ENCODE data around the gene ZMYM1.
"Not testable (repeated sequence)": the region's sequence is repeated elsewhere in the genome, so short reads cannot be mapped to it uniquely, and the experiment has no call there.

ZMYM1 gene

GRCh38 chr1:35054282-35054681, 24.9 kb upstream of the ZMYM1 start:
- not testable (repeated sequence) for H3K27ac Mint-ChIP-seq; H3K4me3 Mint-ChIP-seq; H3K4me1 Mint-ChIP-seq (ENCODE audit: low read depth)

GRCh38 chr1:35058321-35058720, 20.9 kb upstream of the ZMYM1 start:
- not testable (repeated sequence) for H3K27ac Mint-ChIP-seq; H3K9me3 Mint-ChIP-seq; H3K4me3 Mint-ChIP-seq; H3K4me1 Mint-ChIP-seq (ENCODE audit: low read depth); H3K36me3 Mint-ChIP-seq (ENCODE audit: low read depth)
- peaks cover 12% of the 10 kb centered on the region for H3K27me3 Mint-ChIP-seq

More at GRCh38 chr1:35054282-35054681, 24.9 kb upstream of the ZMYM1 start:
- not testable (repeated sequence) for H3K9me3 Mint-ChIP-seq; H3K36me3 Mint-ChIP-seq (ENCODE audit: low read depth)
- H3K27me3 Mint-ChIP-seq = peaks cover 12% of the 10 kb centered on the region

GRCh38 chr1:35058988-35059387, 20.2 kb upstream of the ZMYM1 start:
- Mint-ChIP-seq H3K36me3 (ENCODE audit: low read depth) (no peaks in the 10 kb centered on the region), H3K27ac (no peak overlapping the region), H3K27me3 (peaks cover 17% of the 10 kb centered on the region), H3K4me1 (ENCODE audit: low read depth) (no peaks in the 10 kb centered on the region), H3K9me3 (no peaks in the 10 kb centered on the region), H3K4me3 (no peak overlapping the region)

- Mint-ChIP-seq H3K27ac (no peak overlapping the region), H3K36me3 (ENCODE audit: low read depth) (no peaks in the 10 kb centered on the region), H3K4me3 (no peak overlapping the region), H3K9me3 (no peaks in the 10 kb centered on the region), H3K27me3 (peaks cover 13% of the 10 kb centered on the region), H3K4me1 (ENCODE audit: low read depth) (no peaks in the 10 kb centered on the region)
Observed at GRCh38 chr1:35062518-35063196, 16.5 kb upstream of the ZMYM1 start.

GRCh38 chr1:35064265-35064664, 14.9 kb upstream of the ZMYM1 start:
- Mint-ChIP-seq H3K4me1 (ENCODE audit: low read depth) (no peaks in the 10 kb centered on the region), H3K27ac (no peak overlapping the region), H3K4me3 (no peak overlapping the region), H3K36me3 (ENCODE audit: low read depth) (no peaks in the 10 kb centered on the region), H3K27me3 (peaks cover 5% of the 10 kb centered on the region), H3K9me3 (no peaks in the 10 kb centered on the region)

- H3K27ac Mint-ChIP-seq = no peak overlapping the region
- no peak overlapping the region for H3K4me3 Mint-ChIP-seq
- no peaks in the 10 kb centered on the region for H3K9me3 Mint-ChIP-seq
- H3K27me3 Mint-ChIP-seq = peaks cover 8% of the 10 kb centered on the region
- no peaks in the 10 kb centered on the region for H3K36me3 Mint-ChIP-seq (ENCODE audit: low read depth)
- no peaks in the 10 kb centered on the region for H3K4me1 Mint-ChIP-seq (ENCODE audit: low read depth)
Observed at GRCh38 chr1:35069746-35070145, 9.4 kb upstream of the ZMYM1 start.

GRCh38 chr1:35073265-35073811, 5.8 kb upstream of the ZMYM1 start:
- H3K4me3 Mint-ChIP-seq = no peak overlapping the region
- no peak overlapping the region for H3K27ac Mint-ChIP-seq
- no peaks in the 10 kb centered on the region for H3K36me3 Mint-ChIP-seq (ENCODE audit: low read depth)
- H3K9me3 Mint-ChIP-seq = no peaks in the 10 kb centered on the region
- H3K27me3 Mint-ChIP-seq = peaks cover 11% of the 10 kb centered on the region
- peaks cover 4% of the 10 kb centered on the region for H3K4me1 Mint-ChIP-seq (ENCODE audit: low read depth)

GRCh38 chr1:35076426-35076825, 2.8 kb upstream of the ZMYM1 start:
- not testable (repeated sequence) for H3K27ac Mint-ChIP-seq; H3K36me3 Mint-ChIP-seq (ENCODE audit: low read depth); H3K9me3 Mint-ChIP-seq; H3K4me3 Mint-ChIP-seq
- peaks cover 29% of the 10 kb centered on the region for H3K4me1 Mint-ChIP-seq (ENCODE audit: low read depth)
- H3K27me3 Mint-ChIP-seq = peaks cover 11% of the 10 kb centered on the region

- Mint-ChIP-seq H3K4me1 (ENCODE audit: low read depth) (peaks cover 42% of the 10 kb centered on the region), H3K27me3 (no peaks in the 10 kb centered on the region), H3K36me3 (ENCODE audit: low read depth) (peaks cover 6% of the 10 kb centered on the region), H3K4me3 (peak overlapping the region; percentile 95), H3K27ac (peak overlapping the region; percentile 97), H3K9me3 (no peaks in the 10 kb centered on the region)
Observed at GRCh38 chr1:35080171-35080854, 1.1 kb downstream of the ZMYM1 start.

GRCh38 chr1:35085421-35085820, 6.2 kb downstream of the ZMYM1 start:
- H3K27ac Mint-ChIP-seq = no peak overlapping the region
- H3K36me3 Mint-ChIP-seq (ENCODE audit: low read depth) = peaks cover 6% of the 10 kb centered on the region
- H3K27me3 Mint-ChIP-seq = no peaks in the 10 kb centered on the region
- H3K4me1 Mint-ChIP-seq (ENCODE audit: low read depth) = peaks cover 28% of the 10 kb centered on the region
- no peaks in the 10 kb centered on the region for H3K9me3 Mint-ChIP-seq
- no peak overlapping the region for H3K4me3 Mint-ChIP-seq

- Mint-ChIP-seq H3K4me1 (ENCODE audit: low read depth) (peaks cover 5% of the 10 kb centered on the region), H3K36me3 (ENCODE audit: low read depth) (peaks cover 33% of the 10 kb centered on the region), H3K9me3 (no peaks in the 10 kb centered on the region), H3K27me3 (no peaks in the 10 kb centered on the region), H3K27ac (no peak overlapping the region), H3K4me3 (no peak overlapping the region)
Observed at GRCh38 chr1:35097224-35097623, 18.0 kb downstream of the ZMYM1 start.

- no peaks in the 10 kb centered on the region for H3K9me3 Mint-ChIP-seq
- peaks cover 7% of the 10 kb centered on the region for H3K4me1 Mint-ChIP-seq (ENCODE audit: low read depth)
- H3K27ac Mint-ChIP-seq = no peak overlapping the region
- no peak overlapping the region for H3K4me3 Mint-ChIP-seq
- no peaks in the 10 kb centered on the region for H3K27me3 Mint-ChIP-seq
- peaks cover 9% of the 10 kb centered on the region for H3K36me3 Mint-ChIP-seq (ENCODE audit: low read depth)
Observed at GRCh38 chr1:35111106-35111505, 31.9 kb downstream of the ZMYM1 start.

- Mint-ChIP-seq H3K4me3 (no peak overlapping the region), H3K4me1 (ENCODE audit: low read depth) (peaks cover 7% of the 10 kb centered on the region), H3K27me3 (no peaks in the 10 kb centered on the region), H3K9me3 (no peaks in the 10 kb centered on the region), H3K27ac (no peak overlapping the region), H3K36me3 (ENCODE audit: low read depth) (peaks cover 9% of the 10 kb centered on the region)
Observed at GRCh38 chr1:35112668-35113067, 33.5 kb downstream of the ZMYM1 start.

- no peaks in the 10 kb centered on the region for H3K9me3 Mint-ChIP-seq
- no peak overlapping the region for H3K27ac Mint-ChIP-seq
- H3K4me3 Mint-ChIP-seq = no peak overlapping the region
- H3K27me3 Mint-ChIP-seq = peaks cover 7% of the 10 kb centered on the region
- peaks cover 14% of the 10 kb centered on the region for H3K4me1 Mint-ChIP-seq (ENCODE audit: low read depth)
- H3K36me3 Mint-ChIP-seq (ENCODE audit: low read depth) = peaks cover 9% of the 10 kb centered on the region
Observed at GRCh38 chr1:35115459-35116383, 36.5 kb downstream of the ZMYM1 start.

Data from stimulated activated naive CD8-positive, alpha-beta T cell treated with anti-CD3 and anti-CD28 coated beads, Interleukin-15, Interleukin-2, amounts not matched to agents 100 ng/mL and 50 ng/mL, for 24 hours (primary cell).